AML-193 (cell line): ENCODE measurements around the gene FASN.
A peak's percentile ranks its signal among the peaks of the same experiment; 100 is the strongest.

Experiments used
- DNase-seq, 2 experiments: peaks; one replicate each; lab custom pipeline; 2025; lab: John Stamatoyannopoulos, UW

Gene FASN

GRCh38 chr17:82117139-82118090 lies 19.4 kb upstream of the FASN start:
- no peak for DNase-seq

- DNase-seq, result no peak
Measured at GRCh38 chr17:82116246-82116645, 18.2 kb upstream of the FASN start.

GRCh38 chr17:82114872-82115271 lies 16.8 kb upstream of the FASN start:
- DNase-seq, result no peak

- no peak for DNase-seq
Measured at GRCh38 chr17:82114447-82114846, 16.4 kb upstream of the FASN start.

- DNase-seq, result no peak
Measured at GRCh38 chr17:82113941-82114340, 15.9 kb upstream of the FASN start.

- DNase-seq, result no peak
Measured at GRCh38 chr17:82113422-82113821, 15.4 kb upstream of the FASN start.

- peak in 1 of 2 experiments; percentile 25 for DNase-seq
Measured at GRCh38 chr17:82112914-82113311, 14.9 kb upstream of the FASN start.

- no peak for DNase-seq
Measured at GRCh38 chr17:82112181-82112913, 14.3 kb upstream of the FASN start.

- no peak for DNase-seq
Measured at GRCh38 chr17:82110298-82110697, 12.3 kb upstream of the FASN start.

- no peak for DNase-seq
Measured at GRCh38 chr17:82108961-82109475, 11.0 kb upstream of the FASN start.

- no peak for DNase-seq
Measured at GRCh38 chr17:82108496-82108945, 10.5 kb upstream of the FASN start.

GRCh38 chr17:82108038-82108437 lies 10.0 kb upstream of the FASN start:
- no peak for DNase-seq

GRCh38 chr17:82107341-82107860 lies 9.4 kb upstream of the FASN start:
- DNase-seq, result peak; percentile 24 to 29

- DNase-seq, result no peak
Measured at GRCh38 chr17:82106688-82107305, 8.8 kb upstream of the FASN start.

GRCh38 chr17:82105882-82106687 lies 8.0 kb upstream of the FASN start:
- DNase-seq, result peak; percentile 92 to 94

GRCh38 chr17:82105417-82105881 lies 7.4 kb upstream of the FASN start:
- DNase-seq, result no peak

- no peak for DNase-seq
Measured at GRCh38 chr17:82104797-82105416, 6.9 kb upstream of the FASN start.

- DNase-seq, result no peak
Measured at GRCh38 chr17:82103553-82104451, 5.8 kb upstream of the FASN start.
